HepG2 (cell line): ENCODE results near the gene RHBDD1. TPM values are rescaled to one million over a fixed set of nuclear protein-coding genes. Genes with fewer than 3 reads are reported as not detected.

ENCODE experiments used
- ATAC-seq: fragments of 200-7000 bp; cut with Tn5 transposase; 3 replicates; pipeline ENCODE4 v1.9.1; 2020; ENCODE audit warnings: mild to moderate bottlenecking, moderate library complexity
- BruUV-seq: library from RNA; stranded (reverse); fragments of 400-500 nt; replicated peaks from 2 replicates; lab custom pipeline; 2021; lab: Mats Ljungman, UMichigan
- CTCF ChIA-PET: fragments of 300-600 bp; formaldehyde crosslinking; extraction: SDS; loops from one replicate; lab custom pipeline; 2021; ENCODE audit warnings: low total read pairs, inconsistent platforms, low intra/inter-chr PET ratio; lab: Yijun Ruan, JAX
- POLR2A ChIA-PET: fragments of 350-600 bp; sonication (Branson Sonifier 250); formaldehyde crosslinking; loops from one replicate; lab custom pipeline; 2020; ENCODE audit warnings: antibody characterized with exemption, inconsistent platforms; lab: Yijun Ruan, JAX
- DNase-seq: peaks from one replicate; pipeline ENCODE4 v3.0.0-alpha.2; 2015; ENCODE audit warnings: low spot score
- FAIRE-seq: peaks from 3 replicates; lab custom pipeline; 2011; peaks lifted over from hg19 to GRCh38; lab: Jason Lieb, UNC
- H2AFZ ChIP-seq: one replicate; pipeline ENCODE4 v1.6.1; 2011; ENCODE audit warnings: low read length, inconsistent platforms
- H3K27ac ChIP-seq: fragments of 300-600 bp; 3 replicates; pipeline ENCODE4 v1.8.0; 2011; ENCODE audit warnings: mixed run types, mild to moderate bottlenecking, mixed read lengths, low read length, inconsistent platforms; ENCODE audit not compliant: insufficient read depth; ENCODE audit errors: extremely low read length
- H3K27me3 ChIP-seq, 2 experiments: fragments of 200-600 bp in 1 of 2; 2 replicates in 1 of 2; 3 replicates in 1 of 2; pipeline versions ENCODE4 v1.6.0 to v1.8.0; 2011; ENCODE audit warnings: low read length in 2 of 2, mild to moderate bottlenecking in 2 of 2, moderate library complexity in 2 of 2, inconsistent platforms in 1 of 2; ENCODE audit not compliant: insufficient read depth in 2 of 2, control insufficient read depth in 1 of 2
- H3K36me3 ChIP-seq, 2 experiments: fragments of 200-600 bp in 1 of 2; replicated peaks in 1 of 2; 2 replicates in 1 of 2; 3 replicates in 1 of 2; pipeline versions ENCODE4 v1.5.1 to v1.8.0; 2011; ENCODE audit warnings: low read length in 2 of 2, inconsistent platforms in 1 of 2; ENCODE audit not compliant: insufficient read depth in 2 of 2, control insufficient read depth in 1 of 2
- H3K4me1 ChIP-seq: 2 replicates; pipeline ENCODE4 v1.5.1; 2012; ENCODE audit warnings: low read length, inconsistent platforms; ENCODE audit not compliant: insufficient read depth
- H3K4me2 ChIP-seq: 2 replicates; pipeline ENCODE4 v1.6.0; 2011; ENCODE audit warnings: low read depth, low read length, inconsistent platforms
- H3K4me3 ChIP-seq, 3 experiments: fragments of 200-600 bp in 1 of 3; sonication (generic), shearing (Covaris generic) in 1 of 3; replicated peaks in 1 of 3; 2 replicates each; pipeline ENCODE4 v1.5.1; 2011 to 2016; ENCODE audit warnings: low read length in 3 of 3, inconsistent platforms in 2 of 3, low read depth in 2 of 3, mild to moderate bottlenecking in 2 of 3, control low read depth in 1 of 3, mixed read lengths in 1 of 3; ENCODE audit not compliant: insufficient read depth in 1 of 3
- H3K79me2 ChIP-seq: one replicate; pipeline ENCODE4 v1.6.1; 2011; ENCODE audit warnings: low read length, inconsistent platforms; ENCODE audit not compliant: insufficient read depth
- H3K9ac ChIP-seq: 2 replicates; pipeline ENCODE4 v1.6.0; 2011; ENCODE audit warnings: mild to moderate bottlenecking, low read depth, low read length, inconsistent platforms; ENCODE audit not compliant: insufficient read depth
- H3K9me3 ChIP-seq: 2 replicates; pipeline ENCODE4 v1.5.1; 2012; ENCODE audit warnings: mild to moderate bottlenecking, low read length
- H4K20me1 ChIP-seq: 2 replicates; pipeline ENCODE4 v1.6.0; 2011; ENCODE audit warnings: inconsistent platforms, mild to moderate bottlenecking, low read length, moderate library complexity; ENCODE audit not compliant: insufficient read depth
- ATF7-NPFF ChIP-seq: sonication (generic); formaldehyde crosslinking; IDR thresholded peaks from 2 replicates; pipeline ENCODE4 v1.8.1; 2023; ENCODE audit warnings: mild to moderate bottlenecking, low read depth, missing genetic modification reagents, moderate library complexity
- CHD2 ChIP-seq: IDR thresholded peaks from 2 replicates; pipeline ENCODE4 v1.6.1; 2011; ENCODE audit warnings: low read depth, low read length, improper control_type of control experiment
- FOXK1 ChIP-seq: sonication (generic); formaldehyde crosslinking; IDR thresholded peaks from 2 replicates; pipeline ENCODE4 v1.4.0; 2020; ENCODE audit warnings: low read depth, missing genetic modification reagents, borderline replicate concordance
- GATAD2A ChIP-seq: IDR thresholded peaks from 2 replicates; pipeline ENCODE4 v1.6.1; 2016
- HBP1 ChIP-seq: IDR thresholded peaks from 2 replicates; pipeline ENCODE4 v1.6.1; 2016; ENCODE audit warnings: low read depth, control low read depth
- HMG20A ChIP-seq: IDR thresholded peaks from 2 replicates; pipeline ENCODE4 v1.6.1; 2016; ENCODE audit warnings: borderline replicate concordance
- HNRNPK ChIP-seq: fragments of 200-400 bp; formaldehyde crosslinking; IDR thresholded peaks from 2 replicates; pipeline ENCODE4 v1.6.1; 2018; ENCODE audit warnings: low read length, low read depth, moderate library complexity, mild to moderate bottlenecking; ENCODE audit not compliant: poor library complexity, severe bottlenecking
- PAXIP1 ChIP-seq: sonication (generic); formaldehyde crosslinking; conservative IDR thresholded peaks from 2 replicates; pipeline ENCODE4 v1.4.0; 2020; ENCODE audit warnings: mild to moderate bottlenecking, missing genetic modification reagents, moderate library complexity
- TFE3 ChIP-seq: IDR thresholded peaks from 2 replicates; pipeline ENCODE4 v1.6.1; 2016
- TSC22D2 ChIP-seq: sonication (generic); formaldehyde crosslinking; IDR thresholded peaks from 2 replicates; pipeline ENCODE4 v1.5.1; 2020; ENCODE audit warnings: missing genetic modification reagents, mild to moderate bottlenecking, borderline replicate concordance
- U2AF1 ChIP-seq: fragments of 200-400 bp; formaldehyde crosslinking; optimal IDR thresholded peaks from 2 replicates; pipeline ENCODE3; 2017; ENCODE audit warnings: mild to moderate bottlenecking, low read depth, low read length
- ZNF225 ChIP-seq: sonication (generic); formaldehyde crosslinking; IDR thresholded peaks from 2 replicates; pipeline ENCODE4 v1.4.0; 2020; ENCODE audit warnings: mild to moderate bottlenecking, missing genetic modification reagents
- ZNF569 ChIP-seq: sonication (generic); formaldehyde crosslinking; IDR thresholded peaks from 2 replicates; pipeline ENCODE4 v1.5.0; 2020; ENCODE audit warnings: mild to moderate bottlenecking, missing genetic modification reagents, moderate library complexity, borderline replicate concordance
- ZNF598 ChIP-seq: sonication (generic); formaldehyde crosslinking; IDR thresholded peaks from 2 replicates; pipeline ENCODE4 v1.5.1; 2020; ENCODE audit warnings: mild to moderate bottlenecking, missing genetic modification reagents, borderline replicate concordance
- WGBS: methylation state at CpG from one replicate; pipeline ENCODE4 v1.1.6; 2017; ENCODE audit warnings: low lambda C conversion rate; 5-methylcytosine and 5-hydroxymethylcytosine counted together
- in situ Hi-C: cut with HindIII; loops from 2 replicates; pipeline ENCODE4 v1.10.0; 2017; ENCODE audit warnings: low pct_unique_long_range_greater_than_20kb; ENCODE audit not compliant: extremely low pct_ligation_motif_present
- intact Hi-C: fragments of 100-400 bp; cut with micrococcal nuclease; formaldehyde crosslinking; loops from one replicate; pipeline ENCODE4 v1.10.0; 2022; ENCODE audit not compliant: unreplicated experiment
- polyA plus RNA-seq, 8 experiments: library from polyadenylated mRNA; depleted of rRNA in 3 of 8; stranded (reverse) in 7 of 8; unstranded in 1 of 8; fragments of >200 nt; fragmentation: Illumina TruSeq in 4 of 8; extraction: Trizol in 4 of 8; gene quantifications; 2 replicates each; pipeline versions ENCODE4 v1.2.1 to v1.2.3, GENCODE V29; 2011 to 2016; ENCODE audit warnings: low read depth in 4 of 8, missing spikeins in 1 of 8, mixed read lengths in 1 of 8; ENCODE audit not compliant: insufficient read depth in 1 of 8
- total RNA-seq, 5 experiments: library from RNA; depleted of rRNA; stranded (reverse); fragments of >200 nt; fragmentation: Illumina TruSeq; extraction: Trizol; gene quantifications; 2 replicates each; pipeline ENCODE4 v1.2.3, GENCODE V29; 2016; ENCODE audit warnings: low read depth in 1 of 5

The RHBDD1 gene
- total and polyA plus RNA-seq, 2 of the 13 experiments (the other 11 are each of a cell fraction or from before 2014, with no cell fraction given), result 8.2 to 9.5 TPM

GRCh38 chr2:226969417-226970080 lies 133.7 kb downstream of the RHBDD1 start (continued):
- TF ChIP-seq FOXK1 (CRISPR knock-in tag) (no peak), CHD2 (no peak), GATAD2A (CRISPR knock-in tag) (no peak), ATF7-NPFF (CRISPR knock-in tag) (no peak)

- Histone ChIP-seq H3K4me2 (no peak overlapping the region), H2AFZ (no peak overlapping the region), H3K27me3 (no peaks in the 10 kb centered on the region), H3K27ac (no peak overlapping the region), H3K4me1 (no peaks in the 10 kb centered on the region), H3K4me3 (no peak overlapping the region), H3K36me3 (no peaks in the 10 kb centered on the region), H3K9ac (no peak overlapping the region), H4K20me1 (no peaks in the 10 kb centered on the region), H3K9me3 (no peaks in the 10 kb centered on the region), H3K79me2 (no peaks in the 10 kb centered on the region)
- WGBS, result 86% methylated on average over 3 of the region's 3 CpGs
- no TSS peak for BruUV-seq
- no peak for FAIRE-seq
- CTCF ChIA-PET, result no interaction called here
- POLR2A ChIA-PET, result no interaction called here
- TF ChIP-seq TSC22D2 (CRISPR knock-in tag) (no peak), ZNF225 (CRISPR knock-in tag) (no peak), HBP1 (CRISPR knock-in tag) (no peak), PAXIP1 (CRISPR knock-in tag) (no peak), TFE3 (CRISPR knock-in tag) (no peak), U2AF1 (no peak), ZNF569 (CRISPR knock-in tag) (no peak), HNRNPK (no peak), HMG20A (CRISPR knock-in tag) (no peak), ZNF598 (CRISPR knock-in tag) (no peak)
- in situ Hi-C loops, result no loop called here
- no peak for DNase-seq
- no peak for ATAC-seq
- intact Hi-C loops, result no loop called here
Observed at GRCh38 chr2:226970362-226970761, 134.5 kb downstream of the RHBDD1 start.
